OCI-LY3 (cell line): ENCODE results near the gene TUBB.

ENCODE experiments used
- CTCF ChIP-seq: fragments of 200-600, 300-600 bp; sonication (generic); IDR thresholded peaks from 2 replicates; pipeline ENCODE4 v1.5.1; 2014; ENCODE audit warnings: antibody characterized with exemption, low read length, low read depth
- EZH2phosphoT487 ChIP-seq: fragments of 200-600 bp; shearing (Covaris generic); IDR thresholded peaks from 2 replicates; pipeline ENCODE4 v1.6.1; 2018; ENCODE audit warnings: antibody characterized with exemption, mixed run types, low read depth

GRCh38 chr6:30763155-30763617 is 43.0 kb downstream of the TUBB start:
- TF ChIP-seq CTCF (no peak), EZH2phosphoT487 (no peak)
